Stimulated activated naive CD8-positive, alpha-beta T cell treated with anti-CD3 and anti-CD28 coated beads, Interleukin-15, Interleukin-2, amounts not matched to agents 100 U/mL and 50 U/mL, for 24 hours (primary cell): ENCODE measurements around the gene CANX.
"Not testable (repeated sequence)": the region's sequence is repeated elsewhere in the genome, so short reads cannot be mapped to it uniquely, and the experiment has no call there.

Source experiments
- ATAC-seq: fragments of 150-1000 bp; cut with Tn5 transposase; one replicate; pipeline ENCODE4 v1.10.0; 2021
- DNase-seq: peaks from one replicate; pipeline ENCODE4 v3.0.0; 2021

Gene CANX

GRCh38 chr5:179699616-179700237 lies 960 bp downstream of the CANX start:
- DNase-seq: peak; percentile 56
- ATAC-seq: peak; percentile 26

GRCh38 chr5:179700401-179700918 lies 1.7 kb downstream of the CANX start:
- ATAC-seq (no peak), DNase-seq (no peak)

GRCh38 chr5:179716286-179716685 lies 17.5 kb downstream of the CANX start:
- DNase-seq: no peak
- ATAC-seq: peak; percentile 28

GRCh38 chr5:179720222-179720621 lies 21.5 kb downstream of the CANX start:
- DNase-seq (no peak), ATAC-seq (no peak)

GRCh38 chr5:179724163-179724562 lies 25.4 kb downstream of the CANX start:
- no peak for ATAC-seq
- DNase-seq: no peak

- no peak for DNase-seq
- no peak for ATAC-seq
Observed at GRCh38 chr5:179727106-179727505, 28.3 kb downstream of the CANX start.

GRCh38 chr5:179729303-179729702 lies 30.5 kb downstream of the CANX start:
- ATAC-seq: no peak
- DNase-seq: no peak

- no peak for DNase-seq
- ATAC-seq: no peak
Observed at GRCh38 chr5:179729727-179730126, 31.0 kb downstream of the CANX start.

- DNase-seq: no peak
- ATAC-seq: no peak
Observed at GRCh38 chr5:179730356-179730755, 31.6 kb downstream of the CANX start.

- DNase-seq (no peak), ATAC-seq (no peak)
Observed at GRCh38 chr5:179730852-179731251, 32.1 kb downstream of the CANX start.

GRCh38 chr5:179731791-179732411 lies 33.1 kb downstream of the CANX start:
- DNase-seq (peak; percentile 36), ATAC-seq (peak; percentile 49)

- DNase-seq: peak; percentile 99
- peak; percentile 95 for ATAC-seq
Observed at GRCh38 chr5:179732412-179732917, 33.7 kb downstream of the CANX start, which contains the start of gene MAML1. Gene MAML1, plus strand, starts transcription at chr5:179732822. Its CDS starts 291 bp downstream, at chr5:179733113.

DNA sequence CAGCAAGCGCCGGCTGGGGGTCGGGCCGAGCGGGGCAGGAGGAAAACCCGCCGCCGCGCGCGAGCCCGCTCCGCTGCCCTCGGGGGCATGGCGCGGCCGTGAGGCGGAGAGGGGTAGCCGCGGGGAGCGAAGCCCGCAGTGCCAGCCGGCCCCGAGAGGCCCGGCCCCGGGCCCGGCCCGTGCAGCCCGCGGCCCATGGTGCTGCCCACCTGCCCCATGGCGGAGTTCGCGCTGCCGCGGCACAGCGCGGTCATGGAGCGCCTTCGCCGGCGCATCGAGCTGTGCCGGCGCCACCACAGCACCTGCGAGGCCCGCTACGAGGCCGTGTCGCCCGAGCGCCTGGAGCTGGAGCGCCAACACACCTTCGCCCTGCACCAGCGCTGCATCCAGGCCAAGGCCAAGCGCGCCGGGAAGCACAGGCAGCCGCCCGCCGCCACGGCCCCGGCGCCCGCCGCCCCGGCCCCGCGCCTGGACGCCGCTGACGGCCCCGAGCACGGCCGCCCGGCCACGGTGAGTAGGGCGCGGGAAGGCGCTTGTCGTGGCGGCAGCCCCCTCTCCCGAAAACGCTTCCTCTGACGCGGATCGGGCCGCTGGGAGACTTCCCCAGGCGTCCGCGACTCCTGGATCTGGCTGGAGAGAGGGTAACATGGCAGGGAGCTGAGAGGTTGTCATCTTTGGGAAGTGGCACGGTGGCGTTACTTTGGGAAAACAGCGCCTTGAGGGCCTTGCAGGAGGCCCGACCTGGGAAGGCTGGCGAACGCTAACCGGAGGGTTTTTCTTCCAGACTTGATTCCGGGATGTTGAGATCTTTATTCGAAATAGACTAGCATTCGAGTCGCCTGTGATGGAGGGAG lies 34.4 kb downstream of the CANX start:
- DNase-seq (peak; percentile 48), ATAC-seq (peak; percentile 38)

GRCh38 chr5:179733772-179734126 lies 35.0 kb downstream of the CANX start:
- no peak for ATAC-seq
- no peak for DNase-seq

- ATAC-seq: no peak
- DNase-seq: no peak
Observed at GRCh38 chr5:179734536-179735164, 35.9 kb downstream of the CANX start.

DNA sequence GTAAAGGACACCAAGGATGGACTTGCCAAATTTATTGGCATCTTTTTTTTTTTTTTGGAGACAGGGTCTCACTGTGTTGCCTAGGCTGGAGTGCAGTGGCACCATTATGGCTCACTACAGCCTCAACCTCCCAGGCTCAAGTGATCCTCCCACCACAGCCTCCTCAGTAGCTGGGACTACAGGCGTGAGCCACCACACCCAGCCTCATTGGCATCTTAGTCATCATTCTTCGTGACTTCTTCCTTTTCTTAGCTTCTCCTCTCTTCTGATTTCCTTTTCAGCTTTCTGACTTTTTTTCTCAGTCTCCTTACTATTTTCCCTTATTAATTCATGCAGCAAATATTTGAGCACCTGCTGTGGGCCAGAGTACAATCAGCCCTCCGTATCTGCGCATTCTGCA lies 40.0 kb downstream of the CANX start:
- DNase-seq (no peak), ATAC-seq (no peak)

DNA sequence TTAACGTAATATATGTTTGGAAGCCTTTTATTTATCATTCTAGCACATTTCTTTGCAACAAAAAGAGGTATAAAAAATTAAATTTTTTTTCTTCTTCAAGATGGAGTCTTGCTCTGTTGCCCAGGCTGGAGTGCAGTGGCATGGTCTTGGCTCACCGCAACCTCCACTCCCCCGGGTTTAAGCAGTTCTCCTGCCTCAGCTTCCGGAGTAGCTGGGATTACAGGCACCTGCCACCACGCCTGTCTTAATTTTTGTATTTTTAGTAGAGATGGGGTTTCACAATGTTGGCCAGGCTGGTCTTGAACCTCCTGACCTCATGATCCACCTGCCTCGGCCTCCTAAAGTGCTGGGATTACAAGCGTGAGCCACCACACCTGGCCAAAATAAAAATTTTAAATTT lies 45.3 kb downstream of the CANX start:
- ATAC-seq, DNase-seq: not testable (repeated sequence)

GRCh38 chr5:179746872-179747271 lies 48.1 kb downstream of the CANX start:
- ATAC-seq (no peak), DNase-seq (no peak)

- no peak for ATAC-seq
Observed at GRCh38 chr5:179747811-179748210, 49.0 kb downstream of the CANX start.

GRCh38 chr5:179749857-179750508 lies 51.2 kb downstream of the CANX start:
- DNase-seq (no peak), ATAC-seq (no peak)

More at GRCh38 chr5:179747811-179748210, 49.0 kb downstream of the CANX start:
- no peak for DNase-seq

DNA sequence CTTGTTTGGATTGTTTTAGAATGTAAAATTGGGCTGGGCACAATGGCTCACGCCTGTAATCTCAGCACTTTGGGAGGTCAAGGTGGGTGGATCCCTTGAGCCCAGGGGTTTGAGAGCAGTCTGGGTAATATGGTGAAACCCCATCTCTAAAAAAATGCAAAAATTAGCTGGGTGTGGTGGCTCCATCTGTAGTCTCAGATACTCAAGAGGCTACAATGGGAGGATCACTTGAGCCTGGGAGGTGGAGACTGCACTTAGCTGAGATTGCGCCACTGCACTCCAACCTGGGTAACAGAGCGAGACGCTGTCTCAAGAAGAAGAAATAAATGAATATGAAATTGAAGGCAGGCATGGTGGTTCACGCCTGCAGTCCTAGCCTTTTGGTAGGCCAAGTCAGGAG lies 55.2 kb downstream of the CANX start:
- no peak for ATAC-seq

GRCh38 chr5:179755022-179755421 lies 56.3 kb downstream of the CANX start:
- ATAC-seq (no peak), DNase-seq (no peak)

More for the DNA sequence above, 55.2 kb downstream of the CANX start:
- DNase-seq: no peak
